B cell (primary cell): Measurements from ENCODE around the gene ZNF322. TPM values are rescaled to one million over a fixed set of nuclear protein-coding genes. Genes with fewer than 3 reads are reported as not detected.

Source experiments
- ATAC-seq: fragments of 200-7000 bp; cut with Tn5 transposase; one replicate; pipeline ENCODE4 v1.10.0; 2021; ENCODE audit warnings: low read depth, mild to moderate bottlenecking, moderate number of reproducible peaks, moderate library complexity
- CTCF ChIA-PET: fragments of 350-600 bp; sonication (Branson Sonifier 250); formaldehyde crosslinking; loops from one replicate; lab custom pipeline; 2021; ENCODE audit warnings: antibody characterized with exemption, inconsistent platforms; lab: Charles Lee
- POLR2A ChIA-PET: fragments of 350-600 bp; sonication (Branson Sonifier 250); formaldehyde crosslinking; loops from one replicate; lab custom pipeline; 2021; ENCODE audit warnings: antibody characterized with exemption; lab: Charles Lee
- DNase-seq: peaks from one replicate; pipeline ENCODE4 v3.0.0; 2013
- H2AFZ ChIP-seq: 2 replicates; pipeline ENCODE4 v1.6.1; 2012; ENCODE audit warnings: mild to moderate bottlenecking, low read depth, low read length; ENCODE audit not compliant: insufficient read depth, poor library complexity, severe bottlenecking
- H3K27ac ChIP-seq, 2 donors: 1 replicate in 1 of 2; 2 replicates in 1 of 2; pipeline ENCODE4 v1.5.1; 2012 to 2013; ENCODE audit warnings: low read length in 2 of 2, mild to moderate bottlenecking in 2 of 2, moderate library complexity in 1 of 2
- H3K27me3 ChIP-seq, 4 experiments: fragments of 200-600 bp in 1 of 4; sonication (generic) in 1 of 4; replicated peaks in 1 of 4; 1 replicate in 2 of 4; 2 replicates in 2 of 4; pipeline versions ENCODE4 v1.6.1 to v1.7.0; 2013 to 2016; ENCODE audit warnings: low read length in 3 of 4, mild to moderate bottlenecking in 2 of 4, mixed read lengths in 1 of 4, moderate library complexity in 1 of 4; ENCODE audit not compliant: insufficient read depth in 4 of 4, control insufficient read depth in 3 of 4; ENCODE audit errors: control extremely low read depth in 1 of 4
- H3K36me3 ChIP-seq, 2 experiments: replicated peaks in 1 of 2; 1 replicate in 1 of 2; 2 replicates in 1 of 2; pipeline versions ENCODE4 v1.6.1 to v1.7.1; 2013; ENCODE audit warnings: low read length in 1 of 2; ENCODE audit not compliant: insufficient read depth in 2 of 2, control insufficient read depth in 1 of 2; ENCODE audit errors: control extremely low read depth in 1 of 2, extremely low read depth in 1 of 2
- H3K4me1 ChIP-seq, 2 donors: fragments of 200-600 bp in 1 of 2; sonication (generic) in 1 of 2; 1 replicate in 1 of 2; 2 replicates in 1 of 2; pipeline versions ENCODE4 v1.5.1 to v1.6.1; 2013 to 2017; ENCODE audit warnings: low read length in 2 of 2; ENCODE audit not compliant: control insufficient read depth in 2 of 2, insufficient read depth in 2 of 2
- H3K4me2 ChIP-seq: replicated peaks from 2 replicates; pipeline ENCODE3; 2012; ENCODE audit warnings: mild to moderate bottlenecking, low read depth, low read length; ENCODE audit not compliant: poor library complexity, severe bottlenecking
- H3K4me3 ChIP-seq, 5 experiments: fragments of 200-600 bp in 1 of 5; sonication (generic) in 1 of 5; 1 replicate in 3 of 5; 2 replicates in 2 of 5; pipeline versions ENCODE4 v1.5.1 to v1.7.0; 2011 to 2016; ENCODE audit warnings: low read length in 4 of 5, mild to moderate bottlenecking in 4 of 5, low read depth in 2 of 5, control low read depth in 1 of 5, moderate library complexity in 1 of 5; ENCODE audit not compliant: insufficient read depth in 1 of 5; ENCODE audit errors: control extremely low read depth in 1 of 5, extremely low read depth in 1 of 5
- H3K79me2 ChIP-seq: fragments of 200-600 bp; sonication (generic); one replicate; pipeline ENCODE4 v1.6.0; 2016; ENCODE audit warnings: low read length; ENCODE audit not compliant: control insufficient read depth, insufficient read depth
- H3K9ac ChIP-seq: fragments of 200-600 bp; sonication (generic); 2 replicates; pipeline ENCODE4 v1.6.1; 2017; ENCODE audit warnings: mild to moderate bottlenecking, low read length, moderate library complexity
- H3K9me3 ChIP-seq, 3 donors: one replicate each; pipeline versions ENCODE4 v1.6.1 to v1.7.1; 2013; ENCODE audit warnings: low read length in 2 of 3; ENCODE audit not compliant: control insufficient read depth in 2 of 3, insufficient read depth in 1 of 3; ENCODE audit errors: control extremely low read depth in 1 of 3
- H4K20me1 ChIP-seq: 2 replicates; pipeline ENCODE4 v1.6.0; 2012; ENCODE audit warnings: mild to moderate bottlenecking, low read length; ENCODE audit not compliant: insufficient read depth, control insufficient read depth, poor library complexity, severe bottlenecking
- H3K27ac Mint-ChIP-seq: one replicate; pipeline ENCODE4 v1.8.0; 2021; ENCODE audit warnings: mixed read lengths
- H3K27me3 Mint-ChIP-seq: one replicate; pipeline ENCODE4 v1.8.0; 2021; ENCODE audit warnings: mixed read lengths
- H3K4me1 Mint-ChIP-seq: one replicate; pipeline ENCODE4 v1.8.0; 2021; ENCODE audit warnings: mixed read lengths
- H3K4me3 Mint-ChIP-seq: one replicate; pipeline ENCODE4 v1.8.0; 2021; ENCODE audit warnings: mixed read lengths
- H3K9me3 Mint-ChIP-seq: one replicate; pipeline ENCODE4 v1.8.0; 2022; ENCODE audit warnings: mixed read lengths; ENCODE audit not compliant: insufficient read depth
- EZH2 ChIP-seq: IDR thresholded peaks from 2 replicates; pipeline ENCODE4 v1.6.1; 2012; ENCODE audit warnings: borderline replicate concordance, low read depth, mild to moderate bottlenecking, moderate library complexity, low read length; ENCODE audit not compliant: insufficient read depth, poor library complexity, severe bottlenecking
- WGBS: methylation state at CpG from one replicate; pipeline ENCODE4 v1.1.5; 2013; ENCODE audit warnings: missing lambda C conversion rate; ENCODE audit not compliant: insufficient coverage; 5-methylcytosine and 5-hydroxymethylcytosine counted together
- intact Hi-C: fragments of 100-400 bp; cut with micrococcal nuclease; formaldehyde crosslinking; loops from one replicate; pipeline ENCODE4 v1.10.0; 2022
- polyA plus RNA-seq: library from polyadenylated mRNA; depleted of rRNA; stranded (reverse); fragments of >200 nt; gene quantifications from 2 replicates; pipeline ENCODE4 v1.2.3, GENCODE V29; 2012
- total RNA-seq, 2 donors: library from RNA; stranded (reverse); fragments of 120-200 nt in 1 of 2; gene quantifications; 1 replicate in 1 of 2; 2 replicates in 1 of 2; pipeline versions ENCODE4 v1.2.3 to v1.2.4, GENCODE V29; 2013 to 2022
- TF ChIP-seq, protein P1 (sequence below): fragments of 200-600 bp; IDR thresholded peaks from one replicate; pipeline ENCODE4 v1.8.0; 2022; ENCODE audit warnings: antibody characterized with exemption, mild to moderate bottlenecking

Gene ZNF322
- total and polyA plus RNA-seq, 2 donors (not counting 1 experiment from before 2014, with no cell fraction given): 3.2 to 27.6 TPM

DNA sequence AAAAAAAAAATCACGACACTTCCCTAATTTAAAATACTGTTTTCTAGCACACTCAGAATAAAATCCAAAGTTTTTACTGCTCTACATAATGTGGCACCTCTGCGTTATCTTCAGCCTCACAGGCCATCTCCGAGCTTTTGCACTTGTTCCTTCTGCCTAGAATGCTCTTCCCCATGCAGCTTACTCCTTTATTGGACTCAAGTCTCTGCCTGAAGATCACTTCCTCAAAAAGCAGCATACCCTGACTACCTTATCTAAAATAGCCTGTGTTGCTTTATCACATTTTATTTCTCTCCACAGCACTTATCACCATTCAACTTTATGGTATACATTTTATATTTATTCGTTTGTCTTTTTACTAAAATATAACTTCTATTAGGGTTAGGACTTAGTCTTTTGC lies 2.3 kb downstream of the ZNF322 start:
- 97% methylated on average over 3 of the region's 4 CpGs for WGBS
- no peak overlapping the region for H3K27ac Mint-ChIP-seq
- intact Hi-C loops: no loop called here
- no peak overlapping the region for H3K4me2 ChIP-seq
- H3K4me3 ChIP-seq: no peak overlapping the region
- POLR2A ChIA-PET: no interaction called here
- H3K79me2 ChIP-seq: peaks cover 33% of the 10 kb centered on the region
- no peak for DNase-seq
- H3K27me3 Mint-ChIP-seq: peaks cover 9% of the 10 kb centered on the region
- TF ChIP-seq, protein P1, sequence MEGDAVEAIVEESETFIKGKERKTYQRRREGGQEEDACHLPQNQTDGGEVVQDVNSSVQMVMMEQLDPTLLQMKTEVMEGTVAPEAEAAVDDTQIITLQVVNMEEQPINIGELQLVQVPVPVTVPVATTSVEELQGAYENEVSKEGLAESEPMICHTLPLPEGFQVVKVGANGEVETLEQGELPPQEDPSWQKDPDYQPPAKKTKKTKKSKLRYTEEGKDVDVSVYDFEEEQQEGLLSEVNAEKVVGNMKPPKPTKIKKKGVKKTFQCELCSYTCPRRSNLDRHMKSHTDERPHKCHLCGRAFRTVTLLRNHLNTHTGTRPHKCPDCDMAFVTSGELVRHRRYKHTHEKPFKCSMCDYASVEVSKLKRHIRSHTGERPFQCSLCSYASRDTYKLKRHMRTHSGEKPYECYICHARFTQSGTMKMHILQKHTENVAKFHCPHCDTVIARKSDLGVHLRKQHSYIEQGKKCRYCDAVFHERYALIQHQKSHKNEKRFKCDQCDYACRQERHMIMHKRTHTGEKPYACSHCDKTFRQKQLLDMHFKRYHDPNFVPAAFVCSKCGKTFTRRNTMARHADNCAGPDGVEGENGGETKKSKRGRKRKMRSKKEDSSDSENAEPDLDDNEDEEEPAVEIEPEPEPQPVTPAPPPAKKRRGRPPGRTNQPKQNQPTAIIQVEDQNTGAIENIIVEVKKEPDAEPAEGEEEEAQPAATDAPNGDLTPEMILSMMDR: no peak
- TF ChIP-seq EZH2: no peak
- H3K27ac ChIP-seq: no peak overlapping the region
- ATAC-seq: no peak
- no peak overlapping the region for H2AFZ ChIP-seq
- CTCF ChIA-PET: interaction anchor here (0.9 kb wide), 1 partner anchor 62 kb away, joined by 3 read pairs; no protein-coding TSS in a partner anchor
- no peaks in the 10 kb centered on the region for H3K27me3 ChIP-seq
- peaks cover 21 to 23% of the 10 kb centered on the region in 2 donors for H3K4me1 ChIP-seq
- H3K4me1 Mint-ChIP-seq: peaks cover 31% of the 10 kb centered on the region
- peaks cover 2 to 4% of the 10 kb centered on the region in 2 experiments for H3K36me3 ChIP-seq
- H3K9ac ChIP-seq: no peak overlapping the region
- H4K20me1 ChIP-seq: peaks cover 4% of the 10 kb centered on the region
- peak overlapping the region; percentile 21 for H3K4me3 Mint-ChIP-seq
- H3K9me3 ChIP-seq: no peaks in the 10 kb centered on the region
- no peaks in the 10 kb centered on the region for H3K9me3 Mint-ChIP-seq

DNA sequence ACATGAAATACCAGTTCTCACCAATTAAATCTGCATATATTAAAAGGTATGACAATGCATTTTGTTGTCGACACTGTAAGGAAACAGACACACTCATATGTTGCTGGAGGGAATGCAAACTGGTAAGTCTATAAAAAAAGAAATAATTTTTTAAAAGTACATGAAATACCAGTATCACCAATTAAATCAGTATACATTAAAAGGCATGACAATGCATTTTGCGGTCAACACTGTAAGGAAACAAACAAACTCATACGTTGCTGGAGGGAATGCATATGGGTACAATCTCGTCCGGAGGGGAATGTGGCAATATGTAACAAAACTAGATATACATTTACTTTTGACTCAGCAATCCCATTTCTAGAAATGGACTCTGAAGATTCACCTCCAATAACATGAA lies 6.5 kb downstream of the ZNF322 start:
- Histone ChIP-seq H2AFZ (no peak overlapping the region), H3K36me3 (peaks cover 7 to 9% of the 10 kb centered on the region in 2 experiments), H4K20me1 (peaks cover 4% of the 10 kb centered on the region), H3K9ac (no peak overlapping the region), H3K4me3 (no peak overlapping the region), H3K9me3 (peaks cover 0 to 4% (median 4%) of the 10 kb centered on the region in 3 donors), H3K4me1 (peaks cover 7 to 9% of the 10 kb centered on the region in 2 donors), H3K27me3 (no peaks in the 10 kb centered on the region), H3K79me2 (peaks cover 44% of the 10 kb centered on the region), H3K4me2 (no peak overlapping the region), H3K27ac (no peak overlapping the region)
- Mint-ChIP-seq H3K27ac (no peak overlapping the region), H3K4me1 (peaks cover 23% of the 10 kb centered on the region), H3K4me3 (no peak overlapping the region), H3K27me3 (no peaks in the 10 kb centered on the region), H3K9me3 (peaks cover 2% of the 10 kb centered on the region)
- ChIA-PET CTCF (no interaction called here), POLR2A (no interaction called here)
- WGBS: no CpG with 5 or more reads among the region's 5 CpGs
- DNase-seq: no peak
- no peak for ATAC-seq
- TF ChIP-seq EZH2: no peak
- TF ChIP-seq, protein P1: no peak
- intact Hi-C loops: no loop called here
